Stimulated activated CD4-positive, alpha-beta T cell treated with anti-CD3 and anti-CD28 coated beads, Interleukin-2, amount 100 ng/mL, for 24 hours (primary cell): ENCODE data around the gene FBN3.
"Not testable (repeated sequence)": the region's sequence is repeated elsewhere in the genome, so short reads cannot be mapped to it uniquely, and the experiment has no call there.

Experiments
- DNase-seq, 2 donors: peaks; one replicate each; pipeline ENCODE4 v3.0.0-alpha.2; 2020

FBN3 gene

GRCh38 chr19:8116437-8117293 is 32.7 kb downstream of the FBN3 start:
- DNase-seq = no peak

- no peak for DNase-seq
These were observed 33.5 kb downstream of the FBN3 start for GRCh38 chr19:8115805-8116396.

- DNase-seq = no peak
These were observed 36.4 kb downstream of the FBN3 start for GRCh38 chr19:8113017-8113416.

- no peak for DNase-seq
These were observed 38.0 kb downstream of the FBN3 start for GRCh38 chr19:8111376-8111775.

GRCh38 chr19:8110931-8111330 is 38.5 kb downstream of the FBN3 start:
- DNase-seq = no peak

- DNase-seq = no peak
These were observed 39.3 kb downstream of the FBN3 start for GRCh38 chr19:8109890-8110662.

- DNase-seq = no peak
These were observed 39.9 kb downstream of the FBN3 start for GRCh38 chr19:8109455-8109854.

- DNase-seq = no peak
These were observed 40.6 kb downstream of the FBN3 start for GRCh38 chr19:8108560-8109445.

GRCh38 chr19:8107301-8107903 is 42.0 kb downstream of the FBN3 start:
- no peak for DNase-seq

- no peak for DNase-seq
These were observed 43.9 kb downstream of the FBN3 start for GRCh38 chr19:8105471-8105870.

- DNase-seq = not testable (repeated sequence)
These were observed 47.5 kb downstream of the FBN3 start for GRCh38 chr19:8101910-8102309.

GRCh38 chr19:8101311-8101710 is 48.1 kb downstream of the FBN3 start:
- no peak for DNase-seq

- DNase-seq = no peak
These were observed 51.5 kb downstream of the FBN3 start for GRCh38 chr19:8097681-8098567.

- no peak for DNase-seq
These were observed 52.2 kb downstream of the FBN3 start for GRCh38 chr19:8097198-8097597.

- no peak for DNase-seq
These were observed 53.3 kb downstream of the FBN3 start for GRCh38 chr19:8096071-8096470.

- DNase-seq = no peak
These were observed 54.0 kb downstream of the FBN3 start for GRCh38 chr19:8095354-8095886.

GRCh38 chr19:8094336-8094735 is 55.1 kb downstream of the FBN3 start:
- DNase-seq = no peak

GRCh38 chr19:8093740-8094139 is 55.7 kb downstream of the FBN3 start:
- no peak for DNase-seq

GRCh38 chr19:8090950-8091349 is 58.4 kb downstream of the FBN3 start:
- DNase-seq = no peak

- no peak for DNase-seq
These were observed 59.5 kb downstream of the FBN3 start for GRCh38 chr19:8089664-8090601.
